ENCODE measurements around the gene TIMP4. TPM values are rescaled to one million over a fixed set of nuclear protein-coding genes. Genes with fewer than 3 reads are reported as not detected.

The TIMP4 gene
- polyA plus RNA-seq, 1 donor (not counting 4 experiments of a cell fraction or from before 2014, with no cell fraction given): 0.07 TPM

GRCh38 chr3:12179441-12179840, 20.7 kb upstream of the TIMP4 start:
- no peak for FAIRE-seq
- H3K4me1 ChIP-seq (ENCODE audit: control insufficient read depth, extremely low read depth, insufficient read depth, low read length): peaks cover 7% of the 10 kb centered on the region
- no peak overlapping the region for H3K4me3 ChIP-seq (ENCODE audit: control insufficient read depth in 2 of 3, extremely low read depth in 1 of 3, insufficient read depth in 2 of 3, low read depth in 1 of 3, low read length in 3 of 3)
- H3K27me3 ChIP-seq (ENCODE audit: control insufficient read depth, extremely low read depth, insufficient read depth, low read length): no peaks in the 10 kb centered on the region
- no peak overlapping the region for H2AFZ ChIP-seq (ENCODE audit: control insufficient read depth, low read length)
- no peak overlapping the region for H3K27ac ChIP-seq (ENCODE audit: control insufficient read depth, insufficient read depth, low read length)
- no peaks in the 10 kb centered on the region for H3K9me1 ChIP-seq (ENCODE audit: control insufficient read depth, extremely low read depth, insufficient read depth, low read length)
- no peaks in the 10 kb centered on the region for H4K20me1 ChIP-seq (ENCODE audit: control insufficient read depth, extremely low read depth, insufficient read depth, low read length)
- H3K36me3 ChIP-seq (ENCODE audit: control insufficient read depth in 2 of 2, extremely low read depth in 1 of 2, insufficient read depth in 2 of 2, low read length in 2 of 2): no peaks in the 10 kb centered on the region
- no peak overlapping the region for H3K4me2 ChIP-seq (ENCODE audit: control insufficient read depth, extremely low read depth, insufficient read depth, low read depth, low read length)
- dilution Hi-C loops (cut with MboI; ENCODE audit: extremely low pct_ligation_motif_present, low sequenced_read_pairs): no loop called here
- no peak for DNase-seq (ENCODE audit: low read depth, low spot score)
- H3K9ac ChIP-seq (ENCODE audit: control insufficient read depth, extremely low read depth, insufficient read depth, low read length): no peak overlapping the region
- no peaks in the 10 kb centered on the region for H3K79me2 ChIP-seq (ENCODE audit: control insufficient read depth, insufficient read depth, low read length)
- TF ChIP-seq EZH2 (IDR thresholded peaks at IDR 0.05; ENCODE audit: low read length): no peak
- TF ChIP-seq CTCF (optimal IDR thresholded peaks at IDR 0.05 in 1 of 3, IDR thresholded peaks at IDR 0.05 in 1 of 3, conservative IDR thresholded peaks at IDR 0.05 in 1 of 3; ENCODE audit: extremely low read depth in 1 of 3, insufficient read depth in 2 of 3, low read length in 3 of 3): no peak
- H3K9me3 ChIP-seq (ENCODE audit: control insufficient read depth, low read depth, low read length): no peaks in the 10 kb centered on the region

GRCh38 chr3:12178091-12178820, 19.5 kb upstream of the TIMP4 start:
- H3K9me1 ChIP-seq (ENCODE audit: control insufficient read depth, extremely low read depth, insufficient read depth, low read length): no peaks in the 10 kb centered on the region
- TF ChIP-seq CTCF (optimal IDR thresholded peaks at IDR 0.05 in 1 of 3, IDR thresholded peaks at IDR 0.05 in 1 of 3, conservative IDR thresholded peaks at IDR 0.05 in 1 of 3; ENCODE audit: extremely low read depth in 1 of 3, insufficient read depth in 2 of 3, low read length in 3 of 3): no peak
- no peak for TF ChIP-seq EZH2 (IDR thresholded peaks at IDR 0.05; ENCODE audit: low read length)
- H3K4me3 ChIP-seq (ENCODE audit: control insufficient read depth in 2 of 3, extremely low read depth in 1 of 3, insufficient read depth in 2 of 3, low read depth in 1 of 3, low read length in 3 of 3): no peak overlapping the region
- H3K79me2 ChIP-seq (ENCODE audit: control insufficient read depth, insufficient read depth, low read length): no peaks in the 10 kb centered on the region
- no peak overlapping the region for H2AFZ ChIP-seq (ENCODE audit: control insufficient read depth, low read length)
- no peak overlapping the region for H3K27ac ChIP-seq (ENCODE audit: control insufficient read depth, insufficient read depth, low read length)
- FAIRE-seq: no peak
- no peaks in the 10 kb centered on the region for H4K20me1 ChIP-seq (ENCODE audit: control insufficient read depth, extremely low read depth, insufficient read depth, low read length)
- dilution Hi-C loops (cut with MboI; ENCODE audit: extremely low pct_ligation_motif_present, low sequenced_read_pairs): no loop called here
- H3K36me3 ChIP-seq (ENCODE audit: control insufficient read depth in 2 of 2, extremely low read depth in 1 of 2, insufficient read depth in 2 of 2, low read length in 2 of 2): no peaks in the 10 kb centered on the region
- peaks cover 7% of the 10 kb centered on the region for H3K4me1 ChIP-seq (ENCODE audit: control insufficient read depth, extremely low read depth, insufficient read depth, low read length)
- no peaks in the 10 kb centered on the region for H3K27me3 ChIP-seq (ENCODE audit: control insufficient read depth, extremely low read depth, insufficient read depth, low read length)
- no peak overlapping the region for H3K4me2 ChIP-seq (ENCODE audit: control insufficient read depth, extremely low read depth, insufficient read depth, low read depth, low read length)
- no peak for DNase-seq (ENCODE audit: low read depth, low spot score)
- H3K9me3 ChIP-seq (ENCODE audit: control insufficient read depth, low read depth, low read length): no peaks in the 10 kb centered on the region
- no peak overlapping the region for H3K9ac ChIP-seq (ENCODE audit: control insufficient read depth, extremely low read depth, insufficient read depth, low read length)
